Aorta (tissue), 5 donors: Measurements from ENCODE around the gene PCYT1B. TPM values are rescaled to one million over a fixed set of nuclear protein-coding genes. Genes with fewer than 3 reads are reported as not detected.
A peak's percentile ranks its signal among the peaks of the same experiment; 100 is the strongest.
"Not testable (repeated sequence)": the region's sequence is repeated elsewhere in the genome, so short reads cannot be mapped to it uniquely, and the experiment has no call there.

ENCODE experiments used
- ATAC-seq: fragments of 200-7000 bp; cut with Tn5 transposase; one replicate; pipeline ENCODE4 v1.9.1; 2022; ENCODE audit warnings: moderate library complexity; ENCODE audit not compliant: low FRiP score
- DNase-seq, 2 donors: peaks; one replicate each; pipeline ENCODE4 v3.0.0-alpha.2; 2020
- H3K27ac ChIP-seq, 2 donors: one replicate each; pipeline ENCODE4 v1.5.1; 2013; ENCODE audit warnings: low read length in 2 of 2, mild to moderate bottlenecking in 2 of 2, moderate library complexity in 2 of 2, control low read depth in 1 of 2, inconsistent platforms in 1 of 2, low read depth in 1 of 2
- H3K27me3 ChIP-seq, 2 donors: one replicate each; pipeline ENCODE4 v1.6.1; 2013; ENCODE audit warnings: control low read depth in 1 of 2, low read length in 1 of 2, mild to moderate bottlenecking in 1 of 2, moderate library complexity in 1 of 2; ENCODE audit not compliant: insufficient read depth in 2 of 2, control insufficient read depth in 1 of 2
- H3K36me3 ChIP-seq, 2 donors: one replicate each; pipeline ENCODE4 v1.6.1; 2013; ENCODE audit warnings: control low read depth in 1 of 2, low read length in 1 of 2, mild to moderate bottlenecking in 1 of 2; ENCODE audit not compliant: insufficient read depth in 2 of 2, control insufficient read depth in 1 of 2
- H3K4me1 ChIP-seq, 2 donors: one replicate each; pipeline ENCODE4 v1.6.1; 2013; ENCODE audit warnings: low read length in 2 of 2, control low read depth in 1 of 2, mild to moderate bottlenecking in 1 of 2, moderate library complexity in 1 of 2; ENCODE audit not compliant: insufficient read depth in 2 of 2, control insufficient read depth in 1 of 2
- H3K4me3 ChIP-seq, 2 donors: one replicate each; pipeline ENCODE4 v1.5.1; 2013; ENCODE audit warnings: low read length in 2 of 2, control low read depth in 1 of 2, mild to moderate bottlenecking in 1 of 2
- H3K9me3 ChIP-seq: one replicate; pipeline ENCODE4 v1.6.1; 2013; ENCODE audit warnings: mild to moderate bottlenecking, low read length; ENCODE audit not compliant: control insufficient read depth
- WGBS, 2 donors: extraction: QIAGEN DNeasy Blood & Tissue Kit; methylation state at CpG; one replicate each; pipeline ENCODE4 v1.1.7; 2013; 5-methylcytosine and 5-hydroxymethylcytosine counted together
- intact Hi-C, 2 donors: fragments of 100-400 bp; cut with DNase I; formaldehyde crosslinking; loops; one replicate each; pipeline versions ENCODE4 v1.14.2 to v1.15.0; 2022
- polyA plus RNA-seq, 2 donors: library from polyadenylated mRNA; stranded (reverse); fragments of 200-250 nt; gene quantifications; one replicate each; pipeline ENCODE4 v1.2.3, GENCODE V29; 2013
- total RNA-seq, 2 donors: library from RNA; stranded (reverse); fragmentation: NEBNext Ultra II Directional; extraction: Animal tissue kit (Norgen Biotek cat#: 25700); gene quantifications; one replicate each; pipeline ENCODE4 v1.2.1, GENCODE V29; 2021
- donor health status: healthy with polysubstance abuse.
- donor health status: Bipolar disorder and iron deficiency.
- donor health status: DM: no; HTN: no; CAD: no.
- donor health status: DM: no; HTN: no; CAD: no.
- donor health status: DM: yes; HTN: yes; CAD: no.

The PCYT1B gene
- total and polyA plus RNA-seq, 4 donors = 0.03 to 1.3 (median 0.96) TPM; not detected in 1

DNA sequence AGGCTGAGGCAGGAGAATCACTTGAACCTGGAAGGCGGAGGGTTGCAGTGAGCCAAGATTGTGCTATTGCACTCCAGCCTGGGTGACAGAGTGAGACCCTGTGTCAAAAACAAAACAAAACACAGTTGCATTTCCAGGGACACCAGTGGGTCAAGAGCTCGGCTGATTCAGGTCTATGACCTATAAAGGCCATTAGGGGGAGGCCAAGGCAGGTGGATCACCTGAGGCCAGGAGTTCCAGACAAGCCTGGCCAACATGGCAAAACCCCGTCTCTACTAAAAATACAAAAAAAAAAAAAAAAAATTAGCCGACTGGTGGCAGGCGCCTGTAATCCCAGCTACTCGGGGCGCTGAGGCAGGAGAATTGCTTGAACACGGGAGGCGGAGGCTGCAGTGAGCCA is 8.5 kb upstream of the PCYT1B start:
- ATAC-seq, H3K27me3 ChIP-seq, H3K27ac ChIP-seq, H3K36me3 ChIP-seq, DNase-seq, intact Hi-C loops, H3K9me3 ChIP-seq, H3K4me3 ChIP-seq, H3K4me1 ChIP-seq: not testable (repeated sequence)
- 48 to 62% methylated on average over 8 to 9 of the region's 9 CpGs for WGBS, 2 donors

DNA sequence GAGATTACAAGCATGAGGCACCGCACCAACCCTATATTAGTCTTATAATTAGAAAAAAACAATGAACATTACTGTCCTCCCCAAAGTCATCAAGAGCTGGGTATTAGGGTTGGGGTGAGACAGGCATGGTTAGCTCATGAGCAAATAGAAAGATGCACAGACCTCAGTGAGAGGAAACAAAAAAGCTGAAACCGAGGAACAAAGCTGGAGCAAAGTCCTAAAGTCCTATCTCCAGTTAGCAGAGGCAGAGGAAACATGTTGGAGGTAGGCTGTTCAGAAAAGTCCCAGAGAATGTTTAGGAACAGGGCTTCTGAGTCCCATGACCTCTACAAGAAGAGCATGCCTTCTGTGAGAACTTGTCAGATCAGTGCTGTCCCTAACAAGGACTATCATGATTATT is 4.6 kb upstream of the PCYT1B start:
- Histone ChIP-seq H3K27ac (no peak overlapping the region), H3K27me3 (no peaks in the 10 kb centered on the region), H3K36me3 (no peaks in the 10 kb centered on the region), H3K9me3 (no peaks in the 10 kb centered on the region), H3K4me1 (no peaks in the 10 kb centered on the region), H3K4me3 (no peak overlapping the region)
- ATAC-seq = no peak
- no peak for DNase-seq
- WGBS, 2 donors = 75 to 86% methylated on average over 2 of the region's 2 CpGs
- intact Hi-C loops = no loop called here

DNA sequence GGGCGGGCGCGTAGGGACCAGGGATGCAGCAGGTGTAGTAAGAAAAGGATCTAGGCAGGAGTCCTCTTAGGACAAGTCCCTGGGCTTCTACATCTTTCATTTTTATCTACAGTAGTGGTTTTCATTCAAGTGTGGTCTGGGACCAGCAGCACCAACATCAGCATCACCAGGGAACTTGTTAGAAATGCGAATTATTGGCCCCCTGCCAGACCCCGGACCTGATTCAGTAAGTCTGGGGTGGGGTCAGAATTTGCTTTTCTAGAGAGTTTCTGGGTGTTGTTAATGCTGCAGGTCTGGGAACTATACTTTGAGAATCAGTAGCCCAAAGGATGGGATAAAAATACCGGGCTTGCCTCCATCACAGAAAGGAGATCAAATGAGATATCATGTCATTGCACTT is 1.3 kb upstream of the PCYT1B start:
- no peaks in the 10 kb centered on the region for H3K36me3 ChIP-seq
- WGBS, 2 donors = 61 to 67% methylated on average over 6 of the region's 6 CpGs
- H3K4me3 ChIP-seq = no peak overlapping the region
- no peak overlapping the region for H3K27ac ChIP-seq
- H3K9me3 ChIP-seq = no peaks in the 10 kb centered on the region
- intact Hi-C loops = no loop called here
- DNase-seq (no peak), ATAC-seq (no peak)
- no peaks in the 10 kb centered on the region for H3K27me3 ChIP-seq
- peaks cover 0 to 3% of the 10 kb centered on the region in 2 donors for H3K4me1 ChIP-seq

DNA sequence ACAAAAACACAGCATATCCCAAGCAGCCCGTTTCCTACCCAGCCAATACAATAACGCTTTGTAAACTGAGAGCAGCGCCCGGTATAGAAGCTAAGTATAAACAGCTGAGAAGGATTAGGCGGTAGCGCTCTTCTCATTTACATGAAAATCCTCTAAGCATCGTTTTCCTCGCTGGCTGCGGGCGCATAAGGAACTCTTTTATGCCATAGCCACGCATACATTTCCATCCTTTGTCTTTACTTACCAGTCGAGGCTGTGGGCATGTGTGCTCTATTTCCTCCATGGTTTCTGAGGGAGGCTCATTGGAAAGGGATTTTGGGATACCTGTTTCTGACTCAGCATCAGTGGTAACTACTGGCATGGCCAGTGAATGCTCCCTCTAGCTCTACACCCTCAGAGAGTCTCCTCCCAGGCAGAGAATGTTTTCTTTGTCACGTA is 383 bp downstream of the PCYT1B start:
- DNase-seq (no peak), ATAC-seq (peak; percentile 63)
- WGBS, 2 donors = 1 to 14% methylated on average over 13 of the region's 13 CpGs
- H3K36me3 ChIP-seq = no peaks in the 10 kb centered on the region
- intact Hi-C loops = no loop called here
- peak overlapping the region; percentile 1 to 26 for H3K4me3 ChIP-seq
- no peaks in the 10 kb centered on the region for H3K9me3 ChIP-seq
- H3K27ac ChIP-seq = no peak overlapping the region
- H3K4me1 ChIP-seq = peaks cover 0 to 3% of the 10 kb centered on the region in 2 donors
- no peaks in the 10 kb centered on the region for H3K27me3 ChIP-seq

DNA sequence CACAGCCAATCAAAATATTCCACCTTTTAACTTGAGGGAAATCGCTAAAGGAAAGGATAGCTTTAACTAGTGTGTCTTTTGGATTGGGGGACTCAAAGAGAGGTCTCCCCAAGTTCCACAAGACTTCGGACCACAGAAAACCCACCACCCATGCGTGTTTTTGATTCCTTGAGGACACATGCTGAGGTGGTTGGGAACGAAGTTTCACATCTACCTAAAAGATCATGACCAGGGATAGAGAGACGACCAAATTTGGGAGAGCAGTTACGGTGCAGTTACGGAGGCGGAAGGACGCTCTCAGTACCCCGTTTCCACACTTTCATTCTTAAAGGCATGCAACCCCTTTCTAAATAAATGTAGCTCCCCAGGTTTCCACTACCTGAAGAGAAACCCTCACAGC is 1.1 kb downstream of the PCYT1B start:
- DNase-seq (no peak), ATAC-seq (no peak)
- Histone ChIP-seq H3K9me3 (no peaks in the 10 kb centered on the region), H3K4me1 (peaks cover 0 to 3% of the 10 kb centered on the region in 2 donors), H3K36me3 (no peaks in the 10 kb centered on the region), H3K27ac (no peak overlapping the region), H3K4me3 (no peak overlapping the region), H3K27me3 (no peaks in the 10 kb centered on the region)
- 16 to 32% methylated on average over 10 of the region's 10 CpGs for WGBS, 2 donors
- intact Hi-C loops = no loop called here

DNA sequence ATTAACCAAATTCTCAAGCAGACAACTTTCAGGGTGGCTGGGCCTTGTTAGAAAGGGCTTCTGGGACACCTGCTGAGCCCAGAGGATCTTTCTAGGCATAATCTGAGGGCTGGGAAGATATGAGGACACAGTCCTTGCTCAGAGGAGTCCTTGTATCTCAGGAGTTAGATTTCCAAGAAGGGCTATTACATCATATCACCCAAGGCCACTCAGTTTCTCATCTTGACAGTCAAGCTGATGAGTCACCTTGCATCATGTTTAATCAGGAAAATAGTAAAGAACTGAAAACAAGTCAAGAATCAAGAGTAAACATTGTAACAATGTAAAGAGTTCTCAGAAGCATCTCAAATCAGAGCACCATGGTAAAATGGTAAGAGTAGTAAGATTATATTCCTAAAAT is 4.0 kb downstream of the PCYT1B start:
- DNase-seq (no peak), ATAC-seq (no peak)
- H3K9me3 ChIP-seq = no peaks in the 10 kb centered on the region
- no peak overlapping the region for H3K4me3 ChIP-seq
- peaks cover 0 to 3% of the 10 kb centered on the region in 2 donors for H3K4me1 ChIP-seq
- no peak overlapping the region for H3K27ac ChIP-seq
- no peaks in the 10 kb centered on the region for H3K27me3 ChIP-seq
- intact Hi-C loops = no loop called here
- no peaks in the 10 kb centered on the region for H3K36me3 ChIP-seq

DNA sequence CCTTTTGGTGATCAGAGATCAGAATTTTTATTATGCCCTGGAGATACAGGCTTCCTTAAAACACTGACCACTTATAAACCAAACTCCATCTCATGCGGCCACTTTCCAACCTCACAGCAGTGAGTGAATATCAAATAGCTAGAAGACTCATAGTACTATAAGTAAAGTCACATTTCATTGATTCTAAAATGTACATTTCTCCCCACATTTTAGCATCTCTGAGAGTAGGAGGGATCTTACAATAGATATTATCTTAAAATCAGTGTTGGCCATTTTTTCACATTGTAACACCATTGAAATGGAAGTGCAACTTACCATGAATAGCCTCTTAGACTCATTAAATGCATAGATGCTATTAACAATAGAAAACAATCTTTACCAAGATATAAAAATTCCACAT is 17.4 kb downstream of the PCYT1B start:
- H3K4me3 ChIP-seq = no peak overlapping the region
- H3K27me3 ChIP-seq = no peaks in the 10 kb centered on the region
- H3K27ac ChIP-seq = no peak overlapping the region
- H3K36me3 ChIP-seq = no peaks in the 10 kb centered on the region
- no peaks in the 10 kb centered on the region for H3K4me1 ChIP-seq
- ATAC-seq (no peak), DNase-seq (no peak)
- intact Hi-C loops = no loop called here
- WGBS, 2 donors = 96 to 97% methylated on average over 1 of the region's 1 CpG
- no peaks in the 10 kb centered on the region for H3K9me3 ChIP-seq

DNA sequence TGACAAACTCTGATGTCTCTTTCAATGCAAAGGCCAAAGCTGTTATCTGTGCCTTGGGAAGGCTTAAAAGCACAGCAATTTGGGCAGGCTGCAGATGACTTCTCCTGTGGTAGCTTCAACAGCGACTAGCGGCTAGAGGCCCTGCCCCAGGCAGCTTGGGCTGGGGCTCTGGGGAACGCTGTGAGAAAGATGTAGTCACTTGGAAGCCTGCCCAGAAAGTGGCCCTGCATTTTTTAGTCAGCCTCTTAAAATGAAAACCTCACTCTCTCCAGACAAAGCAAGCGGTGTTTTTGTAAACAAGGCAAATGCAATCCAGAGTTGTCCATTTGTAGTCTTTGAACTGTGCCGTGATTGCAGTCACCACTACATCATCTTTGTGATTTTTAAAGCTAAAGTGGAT is 27.5 kb downstream of the PCYT1B start:
- H3K36me3 ChIP-seq = no peaks in the 10 kb centered on the region
- DNase-seq = no peak
- no peaks in the 10 kb centered on the region for H3K4me1 ChIP-seq
- intact Hi-C loops = no loop called here
- H3K27ac ChIP-seq = no peak overlapping the region
- 42 to 51% methylated on average over 5 of the region's 5 CpGs for WGBS, 2 donors
- no peak for ATAC-seq
- H3K27me3 ChIP-seq = no peaks in the 10 kb centered on the region
- H3K4me3 ChIP-seq = no peak overlapping the region
- no peaks in the 10 kb centered on the region for H3K9me3 ChIP-seq

DNA sequence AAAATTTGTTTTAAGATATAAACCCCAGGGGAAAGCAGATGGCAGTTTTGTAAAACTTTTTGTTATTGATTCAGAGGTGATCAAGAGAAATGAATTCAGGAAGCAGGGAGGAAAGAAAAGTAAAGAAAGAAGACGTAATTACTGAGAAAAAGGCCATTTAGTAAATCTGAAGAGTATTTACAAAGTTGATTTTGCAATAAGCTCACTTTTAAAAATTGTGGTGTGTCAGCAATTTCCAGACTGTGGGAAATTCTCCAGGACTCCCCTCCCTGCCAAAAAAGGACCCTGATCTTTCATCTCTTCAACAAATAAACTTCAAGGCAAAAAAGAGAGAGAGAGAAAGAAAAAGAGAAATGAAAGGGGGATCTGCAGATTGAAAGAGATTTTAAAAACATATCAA is 36.6 kb downstream of the PCYT1B start:
- H3K27me3 ChIP-seq = no peaks in the 10 kb centered on the region
- H3K36me3 ChIP-seq = no peaks in the 10 kb centered on the region
- H3K27ac ChIP-seq = no peak overlapping the region
- 22 to 33% methylated on average over 1 of the region's 1 CpG for WGBS, 2 donors
- no peak overlapping the region for H3K4me3 ChIP-seq
- no peak for ATAC-seq
- no peaks in the 10 kb centered on the region for H3K9me3 ChIP-seq
- intact Hi-C loops = no loop called here
- no peaks in the 10 kb centered on the region for H3K4me1 ChIP-seq
- DNase-seq = no peak
